GM12891 (cell line): ENCODE measurements around the gene CCDC184.
"Not testable (repeated sequence)": the region's sequence is repeated elsewhere in the genome, so short reads cannot be mapped to it uniquely, and the experiment has no call there.

Experiments used
- DNase-seq: peaks from one replicate; pipeline ENCODE4 v3.0.0; 2011; ENCODE audit warnings: low spot score; ENCODE audit not compliant: insufficient read length
- FAIRE-seq: peaks from 2 replicates; lab custom pipeline; 2011; peaks lifted over from hg19 to GRCh38; lab: Jason Lieb, UNC
- PAX5 ChIP-seq: IDR thresholded peaks from 2 replicates; pipeline ENCODE4 v1.6.1; 2011; ENCODE audit warnings: low read length, moderate library complexity, mild to moderate bottlenecking; ENCODE audit not compliant: insufficient read depth, severe bottlenecking
- POLR2A ChIP-seq: IDR thresholded peaks from 2 replicates; pipeline ENCODE4 v1.6.1; 2011; ENCODE audit warnings: low read depth, low read length, control low read depth
- POLR2AphosphoS5 ChIP-seq: IDR thresholded peaks from 2 replicates; pipeline ENCODE4 v1.6.1; 2011; ENCODE audit warnings: low read depth, low read length, control low read depth
- POU2F2 ChIP-seq: IDR thresholded peaks from 2 replicates; pipeline ENCODE4 v1.6.1; 2011; ENCODE audit warnings: low read depth, mild to moderate bottlenecking, control low read depth, low read length, moderate library complexity
- SPI1 ChIP-seq: IDR thresholded peaks from 2 replicates; pipeline ENCODE4 v1.6.1; 2011; ENCODE audit warnings: low read depth, low read length, control low read depth
- TAF1 ChIP-seq: IDR thresholded peaks from 2 replicates; pipeline ENCODE4 v1.6.1; 2011; ENCODE audit warnings: low read depth, low read length, control low read depth

Gene CCDC184

GRCh38 chr12:48201091-48201490 is 17.6 kb downstream of the CCDC184 start:
- DNase-seq (no peak), FAIRE-seq (no peak)
- TF ChIP-seq POLR2AphosphoS5, result no peak
- TF ChIP-seq POU2F2, result no peak
- TF ChIP-seq PAX5, result no peak

DNA sequence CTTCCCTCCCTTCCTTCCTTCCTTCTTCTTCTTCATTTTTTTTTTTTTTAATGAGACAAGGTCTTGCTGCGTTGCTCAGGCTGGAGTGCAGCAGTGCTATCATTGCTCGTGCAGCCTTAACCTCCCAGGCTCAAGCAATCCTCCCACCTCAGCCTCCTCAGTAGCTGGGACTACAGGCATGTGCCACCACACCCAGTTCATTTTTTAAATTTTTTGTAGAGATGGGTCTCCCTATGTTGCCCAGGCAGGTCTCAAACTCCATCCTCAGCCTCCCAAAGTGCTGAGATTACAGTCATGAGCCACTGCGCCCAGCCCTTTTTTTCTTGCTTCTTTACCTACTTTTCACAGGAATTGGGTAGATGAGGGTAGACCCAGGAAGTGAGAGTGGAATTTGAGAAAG is 18.1 kb downstream of the CCDC184 start:
- TF ChIP-seq PAX5, result no peak
- TF ChIP-seq POLR2A, result no peak
- no peak for TF ChIP-seq SPI1
- no peak for TF ChIP-seq POLR2AphosphoS5
- no peak for TF ChIP-seq POU2F2
- no peak for TF ChIP-seq TAF1
- DNase-seq, result no peak
- FAIRE-seq, result no peak

- TF ChIP-seq PAX5 (no peak), POLR2AphosphoS5 (no peak), TAF1 (no peak), POLR2A (no peak), POU2F2 (no peak), SPI1 (no peak)
- DNase-seq, result no peak
- FAIRE-seq, result no peak
Measured at GRCh38 chr12:48202766-48203165, 19.3 kb downstream of the CCDC184 start.

DNA sequence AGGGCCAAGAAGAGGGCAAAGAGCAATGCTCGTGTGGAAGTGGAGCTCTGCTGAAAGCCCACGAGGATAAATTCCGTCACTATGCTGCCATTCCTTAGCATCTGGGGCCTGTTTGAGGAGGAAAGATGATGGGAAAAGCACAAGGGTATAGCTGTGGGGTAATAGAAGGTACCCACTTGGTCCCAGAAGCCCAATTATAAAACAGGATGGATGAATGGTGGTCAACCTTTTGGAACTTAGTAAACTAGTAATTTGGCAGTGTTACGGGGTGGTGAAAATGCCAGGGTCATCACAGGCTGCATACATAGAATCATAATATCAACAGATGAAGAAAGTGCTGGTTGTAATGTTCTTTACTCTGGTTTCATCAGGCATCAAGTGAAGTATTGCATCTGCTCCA is 19.7 kb downstream of the CCDC184 start, which contains the start of gene OR10AD1:
OR10AD1 (minus strand) TSS at position 101 of the 400 bp plus-strand sequence; CDS start at position 101, 0 bp downstream.
- TF ChIP-seq SPI1, result no peak
- no peak for TF ChIP-seq POLR2A
- FAIRE-seq (no peak), DNase-seq (no peak)

DNA sequence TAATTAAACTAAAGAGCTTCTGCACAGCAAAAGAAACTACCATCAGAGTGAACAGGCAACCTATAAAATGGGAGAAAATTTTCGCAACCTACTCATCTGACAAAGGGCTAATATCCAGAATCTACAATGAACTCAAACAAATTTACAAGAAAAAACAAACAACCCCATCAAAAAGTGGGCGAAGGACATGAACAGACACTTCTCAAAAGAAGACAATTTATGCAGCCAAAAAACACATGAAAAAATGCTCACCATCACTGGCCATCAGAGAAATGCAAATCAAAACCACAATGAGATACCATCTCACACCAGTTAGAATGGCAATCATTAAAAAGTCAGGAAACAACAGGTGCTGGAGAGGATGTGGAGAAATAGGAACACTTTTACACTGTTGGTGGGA is 26.1 kb downstream of the CCDC184 start:
- FAIRE-seq, DNase-seq: not testable (repeated sequence)

DNA sequence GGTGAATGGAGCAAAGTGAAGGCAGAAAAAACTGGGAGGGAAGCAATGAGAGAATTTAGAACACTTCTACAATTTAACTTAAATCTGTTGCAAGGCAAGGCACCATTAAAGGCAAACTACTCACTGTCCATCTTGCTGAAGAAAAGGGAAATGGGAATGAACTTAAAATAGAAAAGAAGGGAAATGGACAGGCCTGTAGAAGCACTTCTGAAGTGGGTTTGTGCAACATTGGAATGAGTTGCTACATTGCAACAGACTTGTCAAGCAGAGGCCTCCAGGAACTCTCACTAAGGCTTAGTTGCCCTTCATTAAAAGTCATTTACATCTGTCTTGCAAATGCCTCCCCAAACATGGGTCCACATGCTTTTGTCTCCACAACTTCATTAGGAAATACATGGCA is 33.3 kb downstream of the CCDC184 start:
- TF ChIP-seq POU2F2, result no peak
- no peak for TF ChIP-seq POLR2AphosphoS5
- no peak for TF ChIP-seq PAX5
- no peak for TF ChIP-seq SPI1
- TF ChIP-seq POLR2A, result no peak
- TF ChIP-seq TAF1, result no peak
- DNase-seq, result no peak
- FAIRE-seq, result no peak

DNA sequence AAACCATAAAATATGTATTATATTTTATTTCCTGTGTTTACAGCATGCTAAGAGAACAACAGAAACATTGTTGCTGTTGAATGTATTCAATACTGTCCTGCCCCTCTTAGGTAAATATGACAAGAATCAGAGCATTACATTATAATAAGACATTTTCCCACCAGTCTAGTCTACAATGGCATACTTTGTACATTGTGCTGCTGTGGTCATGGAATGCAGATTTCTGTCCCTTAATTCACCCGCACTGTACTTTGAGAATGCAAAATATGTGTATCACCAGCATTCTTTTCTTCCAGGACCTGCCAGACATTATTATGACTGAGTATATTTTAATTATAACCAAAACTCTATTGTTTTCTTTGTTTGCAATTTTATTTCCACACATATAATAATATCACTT is 36.2 kb downstream of the CCDC184 start:
- TF ChIP-seq PAX5, result no peak
- no peak for TF ChIP-seq SPI1
- no peak for TF ChIP-seq TAF1
- TF ChIP-seq POLR2AphosphoS5, result no peak
- no peak for TF ChIP-seq POLR2A
- no peak for TF ChIP-seq POU2F2
- DNase-seq, result no peak
- FAIRE-seq, result no peak

DNA sequence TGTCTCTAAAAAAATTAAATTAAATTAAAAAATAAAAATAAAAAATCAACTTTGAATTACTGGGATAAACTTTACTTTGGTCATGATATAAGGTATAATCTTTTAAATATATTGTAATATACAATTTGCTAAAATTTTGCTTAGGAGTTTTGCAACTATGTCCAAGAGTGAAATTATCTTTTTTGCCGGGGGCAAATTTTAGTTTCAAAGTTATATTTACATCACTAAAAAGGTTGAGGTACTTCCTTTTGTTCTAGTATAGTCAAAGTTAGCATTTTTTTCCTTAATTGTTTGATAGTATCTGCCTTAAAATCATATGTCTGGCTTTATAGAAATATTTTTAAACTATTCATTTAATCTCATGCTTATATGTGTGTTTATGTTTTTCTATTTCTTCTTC is 37.3 kb downstream of the CCDC184 start:
- no peak for FAIRE-seq
- TF ChIP-seq POLR2A, result no peak
- no peak for TF ChIP-seq POU2F2
- no peak for TF ChIP-seq TAF1
- TF ChIP-seq SPI1, result no peak
- TF ChIP-seq PAX5, result no peak
- TF ChIP-seq POLR2AphosphoS5, result no peak
- no peak for DNase-seq

DNA sequence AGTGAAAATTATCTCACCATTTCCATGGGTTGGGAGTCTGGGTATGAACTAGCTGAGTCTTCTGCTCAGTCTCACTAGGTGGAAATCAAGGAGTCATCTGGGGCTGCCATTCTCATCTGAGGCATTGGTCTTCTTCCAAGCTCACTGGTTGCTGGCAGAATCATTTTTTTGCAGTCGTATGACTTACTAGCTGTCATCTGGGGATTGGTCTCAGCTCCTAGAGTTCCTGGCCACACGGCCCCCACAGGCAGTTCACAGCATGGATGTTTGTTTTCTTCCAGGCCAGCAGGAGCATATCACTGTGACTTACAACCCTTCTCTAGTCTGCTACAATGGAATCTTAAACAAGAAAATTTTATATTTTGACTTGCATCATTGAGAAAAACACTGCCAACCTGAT is 38.2 kb downstream of the CCDC184 start:
- no peak for FAIRE-seq
- DNase-seq, result no peak
- TF ChIP-seq SPI1, result no peak
- TF ChIP-seq PAX5, result no peak
- TF ChIP-seq POLR2AphosphoS5, result no peak
- TF ChIP-seq TAF1, result no peak
- TF ChIP-seq POU2F2, result no peak
- no peak for TF ChIP-seq POLR2A

DNA sequence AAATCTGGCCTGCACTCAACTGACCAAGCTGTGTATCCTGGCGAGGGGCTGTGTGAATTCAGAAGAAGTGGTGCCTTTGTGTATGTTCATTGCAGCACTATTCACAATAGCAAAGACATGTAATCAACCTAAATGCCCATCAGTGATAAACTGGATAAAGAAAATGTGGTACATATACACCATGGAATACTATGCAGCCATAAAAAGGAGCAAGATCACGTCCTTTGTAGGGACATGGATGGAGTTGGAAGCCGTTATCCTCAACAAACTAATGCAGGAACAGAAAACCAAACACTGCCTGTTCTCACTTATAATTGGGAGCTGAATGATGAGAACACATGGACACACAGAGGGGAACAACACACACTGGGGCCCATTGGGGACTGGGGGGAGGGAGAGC is 41.1 kb downstream of the CCDC184 start:
- not testable (repeated sequence) for FAIRE-seq, DNase-seq

- FAIRE-seq, DNase-seq: not testable (repeated sequence)
Measured at GRCh38 chr12:48231169-48231958, 47.9 kb downstream of the CCDC184 start.
